ENCODE results near the gene FAM181A.

FAM181A gene

GRCh38 chr14:93893661-93894261, 33.4 kb upstream of the FAM181A start:
- H3K9ac ChIP-seq (ENCODE audit: low read length): no peak overlapping the region
- H3K36me3 ChIP-seq (ENCODE audit: control insufficient read depth, insufficient read depth, low read length): no peaks in the 10 kb centered on the region
- H3K4me1 ChIP-seq (ENCODE audit: control insufficient read depth, insufficient read depth, low read length): no peaks in the 10 kb centered on the region
- H3K9me3 ChIP-seq (ENCODE audit: control insufficient read depth, low read length): no peaks in the 10 kb centered on the region
- no peak overlapping the region for H3K4me3 ChIP-seq (ENCODE audit: low read length)
- H3K27me3 ChIP-seq (ENCODE audit: control insufficient read depth, insufficient read depth, low read length): peaks cover 3% of the 10 kb centered on the region

- Histone ChIP-seq H3K4me3 (ENCODE audit: low read length) (no peak overlapping the region), H3K27me3 (ENCODE audit: control insufficient read depth, insufficient read depth, low read length) (peaks cover 3% of the 10 kb centered on the region), H3K9me3 (ENCODE audit: control insufficient read depth, low read length) (no peaks in the 10 kb centered on the region), H3K4me1 (ENCODE audit: control insufficient read depth, insufficient read depth, low read length) (no peaks in the 10 kb centered on the region), H3K36me3 (ENCODE audit: control insufficient read depth, insufficient read depth, low read length) (no peaks in the 10 kb centered on the region), H3K9ac (ENCODE audit: low read length) (no peak overlapping the region)
These were observed 32.0 kb upstream of the FAM181A start for GRCh38 chr14:93895023-93895604.

GRCh38 chr14:93897476-93897845, 29.7 kb upstream of the FAM181A start:
- H3K4me1 ChIP-seq (ENCODE audit: control insufficient read depth, insufficient read depth, low read length): peaks cover 5% of the 10 kb centered on the region
- H3K4me3 ChIP-seq (ENCODE audit: low read length): no peak overlapping the region
- H3K9ac ChIP-seq (ENCODE audit: low read length): no peak overlapping the region
- H3K9me3 ChIP-seq (ENCODE audit: control insufficient read depth, low read length): no peaks in the 10 kb centered on the region
- no peaks in the 10 kb centered on the region for H3K36me3 ChIP-seq (ENCODE audit: control insufficient read depth, insufficient read depth, low read length)
- no peaks in the 10 kb centered on the region for H3K27me3 ChIP-seq (ENCODE audit: control insufficient read depth, insufficient read depth, low read length)

- no peaks in the 10 kb centered on the region for H3K27me3 ChIP-seq (ENCODE audit: control insufficient read depth, insufficient read depth, low read length)
- H3K4me3 ChIP-seq (ENCODE audit: low read length): no peak overlapping the region
- no peaks in the 10 kb centered on the region for H3K36me3 ChIP-seq (ENCODE audit: control insufficient read depth, insufficient read depth, low read length)
- H3K9me3 ChIP-seq (ENCODE audit: control insufficient read depth, low read length): no peaks in the 10 kb centered on the region
- H3K9ac ChIP-seq (ENCODE audit: low read length): no peak overlapping the region
- H3K4me1 ChIP-seq (ENCODE audit: control insufficient read depth, insufficient read depth, low read length): peaks cover 5% of the 10 kb centered on the region
These were observed 29.0 kb upstream of the FAM181A start for GRCh38 chr14:93898081-93898611.

GRCh38 chr14:93898731-93899130, 28.4 kb upstream of the FAM181A start:
- no peak overlapping the region for H3K4me3 ChIP-seq (ENCODE audit: low read length)
- H3K36me3 ChIP-seq (ENCODE audit: control insufficient read depth, insufficient read depth, low read length): no peaks in the 10 kb centered on the region
- H3K27me3 ChIP-seq (ENCODE audit: control insufficient read depth, insufficient read depth, low read length): no peaks in the 10 kb centered on the region
- H3K9me3 ChIP-seq (ENCODE audit: control insufficient read depth, low read length): no peaks in the 10 kb centered on the region
- H3K9ac ChIP-seq (ENCODE audit: low read length): no peak overlapping the region
- peaks cover 5% of the 10 kb centered on the region for H3K4me1 ChIP-seq (ENCODE audit: control insufficient read depth, insufficient read depth, low read length)

- H3K4me3 ChIP-seq (ENCODE audit: low read length): no peak overlapping the region
- no peak overlapping the region for H3K9ac ChIP-seq (ENCODE audit: low read length)
- no peaks in the 10 kb centered on the region for H3K36me3 ChIP-seq (ENCODE audit: control insufficient read depth, insufficient read depth, low read length)
- H3K4me1 ChIP-seq (ENCODE audit: control insufficient read depth, insufficient read depth, low read length): peaks cover 9% of the 10 kb centered on the region
- no peaks in the 10 kb centered on the region for H3K9me3 ChIP-seq (ENCODE audit: control insufficient read depth, low read length)
- H3K27me3 ChIP-seq (ENCODE audit: control insufficient read depth, insufficient read depth, low read length): no peaks in the 10 kb centered on the region
These were observed 25.3 kb upstream of the FAM181A start for GRCh38 chr14:93901813-93902212.

- Histone ChIP-seq H3K27me3 (ENCODE audit: control insufficient read depth, insufficient read depth, low read length) (no peaks in the 10 kb centered on the region), H3K4me3 (ENCODE audit: low read length) (no peak overlapping the region), H3K9ac (ENCODE audit: low read length) (no peak overlapping the region), H3K36me3 (ENCODE audit: control insufficient read depth, insufficient read depth, low read length) (no peaks in the 10 kb centered on the region), H3K9me3 (ENCODE audit: control insufficient read depth, low read length) (no peaks in the 10 kb centered on the region), H3K4me1 (ENCODE audit: control insufficient read depth, insufficient read depth, low read length) (peaks cover 12% of the 10 kb centered on the region)
These were observed 24.4 kb upstream of the FAM181A start for GRCh38 chr14:93902619-93903307.

- H3K4me1 ChIP-seq (ENCODE audit: control insufficient read depth, insufficient read depth, low read length): peaks cover 12% of the 10 kb centered on the region
- no peak overlapping the region for H3K9ac ChIP-seq (ENCODE audit: low read length)
- no peaks in the 10 kb centered on the region for H3K9me3 ChIP-seq (ENCODE audit: control insufficient read depth, low read length)
- H3K27me3 ChIP-seq (ENCODE audit: control insufficient read depth, insufficient read depth, low read length): no peaks in the 10 kb centered on the region
- H3K4me3 ChIP-seq (ENCODE audit: low read length): no peak overlapping the region
- H3K36me3 ChIP-seq (ENCODE audit: control insufficient read depth, insufficient read depth, low read length): no peaks in the 10 kb centered on the region
These were observed 23.6 kb upstream of the FAM181A start for GRCh38 chr14:93903342-93904184.

GRCh38 chr14:93905623-93906022, 21.5 kb upstream of the FAM181A start:
- Histone ChIP-seq H3K9me3 (ENCODE audit: control insufficient read depth, low read length) (no peaks in the 10 kb centered on the region), H3K4me3 (ENCODE audit: low read length) (no peak overlapping the region), H3K27me3 (ENCODE audit: control insufficient read depth, insufficient read depth, low read length) (no peaks in the 10 kb centered on the region), H3K9ac (ENCODE audit: low read length) (no peak overlapping the region), H3K36me3 (ENCODE audit: control insufficient read depth, insufficient read depth, low read length) (no peaks in the 10 kb centered on the region), H3K4me1 (ENCODE audit: control insufficient read depth, insufficient read depth, low read length) (peaks cover 12% of the 10 kb centered on the region)

- Histone ChIP-seq H3K36me3 (ENCODE audit: control insufficient read depth, insufficient read depth, low read length) (no peaks in the 10 kb centered on the region), H3K4me1 (ENCODE audit: control insufficient read depth, insufficient read depth, low read length) (peaks cover 12% of the 10 kb centered on the region), H3K4me3 (ENCODE audit: low read length) (no peak overlapping the region), H3K27me3 (ENCODE audit: control insufficient read depth, insufficient read depth, low read length) (no peaks in the 10 kb centered on the region), H3K9me3 (ENCODE audit: control insufficient read depth, low read length) (no peaks in the 10 kb centered on the region), H3K9ac (ENCODE audit: low read length) (no peak overlapping the region)
These were observed 20.5 kb upstream of the FAM181A start for GRCh38 chr14:93906341-93907329.
